ENCODE results near the gene TIMP2. TPM values are rescaled to one million over a fixed set of nuclear protein-coding genes. Genes with fewer than 3 reads are reported as not detected.

The TIMP2 gene
- total and polyA plus RNA-seq, 2 donors (not counting 3 experiments of a cell fraction or from before 2014, with no cell fraction given): 138 to 318 TPM

GRCh38 chr17:78956254-78956653 lies 31.1 kb upstream of the TIMP2 start:
- Histone ChIP-seq H3K36me3 (ENCODE audit: control insufficient read depth in 2 of 2, extremely low read depth in 1 of 2, insufficient read depth in 2 of 2, low read length in 2 of 2) (no peaks in the 10 kb centered on the region), H3K27me3 (ENCODE audit: control insufficient read depth in 2 of 2, insufficient read depth in 2 of 2, low read length in 2 of 2) (no peaks in the 10 kb centered on the region), H3K79me2 (ENCODE audit: control insufficient read depth, insufficient read depth, low read length) (no peaks in the 10 kb centered on the region), H3K9me1 (replicated peaks; ENCODE audit: control insufficient read depth, extremely low read depth, insufficient read depth, low read length) (no peaks in the 10 kb centered on the region), H2AFZ (ENCODE audit: low read depth, low read length) (no peak overlapping the region), H3K4me1 (ENCODE audit: control insufficient read depth, extremely low read depth, insufficient read depth, low read length) (no peaks in the 10 kb centered on the region), H3K9me3 (replicated peaks; ENCODE audit: control insufficient read depth, insufficient read depth, low read length) (no peaks in the 10 kb centered on the region), H3K4me3 (replicated peaks in 1 of 3; ENCODE audit: insufficient read depth in 1 of 3, low read depth in 1 of 3, low read length in 3 of 3) (no peak overlapping the region), H3K4me2 (ENCODE audit: insufficient read depth, low read length) (no peak overlapping the region), H3K9ac (replicated peaks; ENCODE audit: extremely low read depth, insufficient read depth, low read length) (no peak overlapping the region), H3K27ac (ENCODE audit: insufficient read depth, low read depth, low read length) (no peak overlapping the region), H4K20me1 (replicated peaks; ENCODE audit: control insufficient read depth, extremely low read depth, insufficient read depth, low read length) (no peaks in the 10 kb centered on the region)
- TF ChIP-seq JUN (IDR thresholded peaks at IDR 0.05; ENCODE audit: borderline replicate concordance, insufficient read depth, insufficient read length, low read depth): no peak
- no peak for TF ChIP-seq POLR2A (IDR thresholded peaks at IDR 0.05; ENCODE audit: low read depth, low read length)
- TF ChIP-seq FOS (IDR thresholded peaks at IDR 0.05; ENCODE audit: borderline replicate concordance, insufficient read depth, low read length): no peak
- TF ChIP-seq CTCF (IDR thresholded peaks at IDR 0.05; ENCODE audit: extremely low read depth in 1 of 2, insufficient read depth in 1 of 2, low read depth in 1 of 2, low read length in 2 of 2): no peak
- no peak for TF ChIP-seq EZH2 (IDR thresholded peaks at IDR 0.05; ENCODE audit: borderline replicate concordance, low read depth, low read length, severe bottlenecking)
- TF ChIP-seq MYC (IDR thresholded peaks at IDR 0.05; ENCODE audit: low read depth, low read length): no peak
- TF ChIP-seq POLR2AphosphoS5 (IDR thresholded peaks at IDR 0.05; ENCODE audit: insufficient read depth, low read depth, low read length): no peak
- TF ChIP-seq GATA2 (IDR thresholded peaks at IDR 0.05; ENCODE audit: insufficient read depth, insufficient read length, low read depth, low read length): no peak
- no peak for TF ChIP-seq MAX (IDR thresholded peaks at IDR 0.05; ENCODE audit: insufficient read depth, insufficient read length)
- dilution Hi-C loops (cut with MboI; ENCODE audit: extremely low pct_ligation_motif_present, low sequenced_read_pairs): no loop called here
- BruUV-seq (replicated peaks): no TSS peak
- POLR2A ChIA-PET: no interaction called here
- CTCF ChIA-PET: interaction anchor here (1.5 to 3.0 kb wide), 3 partner anchors 11 to 90 kb away, joined by 4 to 10 read pairs (median 8); no protein-coding TSS in a partner anchor
- intact Hi-C loops (cut with micrococcal nuclease): no loop called here
- FAIRE-seq (no peak), DNase-seq (ENCODE audit: low read depth, low spot score) (no peak)
